Measurements from ENCODE around the gene PHETA1. TPM values are rescaled to one million over a fixed set of nuclear protein-coding genes. Genes with fewer than 3 reads are reported as not detected.

The PHETA1 gene
- total and polyA plus RNA-seq, 2 experiments from 2014 or later: 5.3 to 12.9 TPM

DNA sequence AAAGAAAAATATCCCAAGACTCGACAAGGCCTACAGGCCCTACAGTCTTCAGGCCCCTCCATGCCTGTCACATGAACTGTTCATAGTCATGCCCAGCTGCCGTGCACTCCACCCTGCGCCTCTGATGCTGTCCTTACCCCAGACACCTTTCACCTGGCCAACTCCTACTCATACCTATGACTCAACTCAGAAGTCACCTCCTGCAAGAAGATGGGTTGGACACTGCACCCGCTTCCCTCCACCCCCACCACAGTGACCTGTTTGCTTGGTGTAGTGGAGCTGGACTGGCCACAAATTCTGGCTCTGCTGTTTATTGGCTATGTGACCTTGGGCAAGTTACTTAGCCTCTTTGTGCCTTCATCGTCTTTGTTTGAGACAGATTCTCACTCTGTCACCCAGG lies 56.2 kb downstream of the PHETA1 start (continued):
- TF ChIP-seq, protein P1, sequence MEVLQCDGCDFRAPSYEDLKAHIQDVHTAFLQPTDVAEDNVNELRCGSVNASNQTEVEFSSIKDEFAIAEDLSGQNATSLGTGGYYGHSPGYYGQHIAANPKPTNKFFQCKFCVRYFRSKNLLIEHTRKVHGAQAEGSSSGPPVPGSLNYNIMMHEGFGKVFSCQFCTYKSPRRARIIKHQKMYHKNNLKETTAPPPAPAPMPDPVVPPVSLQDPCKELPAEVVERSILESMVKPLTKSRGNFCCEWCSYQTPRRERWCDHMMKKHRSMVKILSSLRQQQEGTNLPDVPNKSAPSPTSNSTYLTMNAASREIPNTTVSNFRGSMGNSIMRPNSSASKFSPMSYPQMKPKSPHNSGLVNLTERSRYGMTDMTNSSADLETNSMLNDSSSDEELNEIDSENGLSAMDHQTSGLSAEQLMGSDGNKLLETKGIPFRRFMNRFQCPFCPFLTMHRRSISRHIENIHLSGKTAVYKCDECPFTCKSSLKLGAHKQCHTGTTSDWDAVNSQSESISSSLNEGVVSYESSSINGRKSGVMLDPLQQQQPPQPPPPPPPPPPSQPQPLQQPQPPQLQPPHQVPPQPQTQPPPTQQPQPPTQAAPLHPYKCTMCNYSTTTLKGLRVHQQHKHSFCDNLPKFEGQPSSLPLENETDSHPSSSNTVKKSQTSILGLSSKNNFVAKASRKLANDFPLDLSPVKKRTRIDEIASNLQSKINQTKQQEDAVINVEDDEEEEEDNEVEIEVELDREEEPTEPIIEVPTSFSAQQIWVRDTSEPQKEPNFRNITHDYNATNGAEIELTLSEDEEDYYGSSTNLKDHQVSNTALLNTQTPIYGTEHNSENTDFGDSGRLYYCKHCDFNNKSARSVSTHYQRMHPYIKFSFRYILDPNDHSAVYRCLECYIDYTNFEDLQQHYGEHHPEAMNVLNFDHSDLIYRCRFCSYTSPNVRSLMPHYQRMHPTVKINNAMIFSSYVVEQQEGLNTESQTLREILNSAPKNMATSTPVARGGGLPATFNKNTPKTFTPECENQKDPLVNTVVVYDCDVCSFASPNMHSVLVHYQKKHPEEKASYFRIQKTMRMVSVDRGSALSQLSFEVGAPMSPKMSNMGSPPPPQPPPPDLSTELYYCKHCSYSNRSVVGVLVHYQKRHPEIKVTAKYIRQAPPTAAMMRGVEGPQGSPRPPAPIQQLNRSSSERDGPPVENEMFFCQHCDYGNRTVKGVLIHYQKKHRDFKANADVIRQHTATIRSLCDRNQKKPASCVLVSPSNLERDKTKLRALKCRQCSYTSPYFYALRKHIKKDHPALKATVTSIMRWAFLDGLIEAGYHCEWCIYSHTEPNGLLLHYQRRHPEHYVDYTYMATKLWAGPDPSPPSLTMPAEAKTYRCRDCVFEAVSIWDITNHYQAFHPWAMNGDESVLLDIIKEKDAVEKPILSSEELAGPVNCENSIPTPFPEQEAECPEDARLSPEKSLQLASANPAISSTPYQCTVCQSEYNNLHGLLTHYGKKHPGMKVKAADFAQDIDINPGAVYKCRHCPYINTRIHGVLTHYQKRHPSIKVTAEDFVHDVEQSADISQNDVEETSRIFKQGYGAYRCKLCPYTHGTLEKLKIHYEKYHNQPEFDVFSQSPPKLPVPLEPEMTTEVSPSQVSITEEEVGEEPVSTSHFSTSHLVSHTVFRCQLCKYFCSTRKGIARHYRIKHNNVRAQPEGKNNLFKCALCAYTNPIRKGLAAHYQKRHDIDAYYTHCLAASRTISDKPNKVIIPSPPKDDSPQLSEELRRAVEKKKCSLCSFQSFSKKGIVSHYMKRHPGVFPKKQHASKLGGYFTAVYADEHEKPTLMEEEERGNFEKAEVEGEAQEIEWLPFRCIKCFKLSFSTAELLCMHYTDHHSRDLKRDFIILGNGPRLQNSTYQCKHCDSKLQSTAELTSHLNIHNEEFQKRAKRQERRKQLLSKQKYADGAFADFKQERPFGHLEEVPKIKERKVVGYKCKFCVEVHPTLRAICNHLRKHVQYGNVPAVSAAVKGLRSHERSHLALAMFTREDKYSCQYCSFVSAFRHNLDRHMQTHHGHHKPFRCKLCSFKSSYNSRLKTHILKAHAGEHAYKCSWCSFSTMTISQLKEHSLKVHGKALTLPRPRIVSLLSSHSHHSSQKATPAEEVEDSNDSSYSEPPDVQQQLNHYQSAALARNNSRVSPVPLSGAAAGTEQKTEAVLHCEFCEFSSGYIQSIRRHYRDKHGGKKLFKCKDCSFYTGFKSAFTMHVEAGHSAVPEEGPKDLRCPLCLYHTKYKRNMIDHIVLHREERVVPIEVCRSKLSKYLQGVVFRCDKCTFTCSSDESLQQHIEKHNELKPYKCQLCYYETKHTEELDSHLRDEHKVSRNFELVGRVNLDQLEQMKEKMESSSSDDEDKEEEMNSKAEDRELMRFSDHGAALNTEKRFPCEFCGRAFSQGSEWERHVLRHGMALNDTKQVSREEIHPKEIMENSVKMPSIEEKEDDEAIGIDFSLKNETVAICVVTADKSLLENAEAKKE (CRISPR knock-in tag; IDR thresholded peaks at IDR 0.05): no peak

GRCh38 chr12:111312016-111312415 lies 56.9 kb downstream of the PHETA1 start:
- ATAC-seq (no peak), DNase-seq (ENCODE audit: low spot score) (no peak)
- no peaks in the 10 kb centered on the region for H4K20me1 ChIP-seq (replicated peaks; ENCODE audit: insufficient read depth)
- no peaks in the 10 kb centered on the region for H3F3A ChIP-seq (replicated peaks; ENCODE audit: low read depth)
- H3K27me3 ChIP-seq (ENCODE audit: insufficient read depth): no peaks in the 10 kb centered on the region
- H3K9me2 ChIP-seq (ENCODE audit: insufficient read depth): no peaks in the 10 kb centered on the region
- no peak overlapping the region for H3K4me3 ChIP-seq
- Mint-ChIP-seq H3K36me3 (ENCODE audit: low read depth) (peaks cover 7% of the 10 kb centered on the region; the same call in 2 of the 3 replicates), H3K4me1 (peaks cover 6% of the 10 kb centered on the region; the same call in 2 of the 3 replicates), H3K27ac (no peak overlapping the region; the same call in 1 of the 2 replicates), H3K9me3 (0 out of 3 replicates have a peak, but pooled peaks cover 4% of the 10 kb centered on the region), H3K27me3 (ENCODE audit: insufficient read depth, low read depth, poor library complexity) (peaks cover 13% of the 10 kb centered on the region), H3K4me3 (no peak overlapping the region)
- H3K36me3 ChIP-seq (ENCODE audit: insufficient read depth): no peaks in the 10 kb centered on the region
- no peaks in the 10 kb centered on the region for H3K4me1 ChIP-seq (ENCODE audit: insufficient read depth)
- H3K27ac ChIP-seq (ENCODE audit: low read depth): no peak overlapping the region
- no peaks in the 10 kb centered on the region for H3K79me2 ChIP-seq (replicated peaks; ENCODE audit: insufficient read depth)
- no peak overlapping the region for H2AFZ ChIP-seq
- H3K4me2 ChIP-seq: no peak overlapping the region
- TF ChIP-seq ZNF114 (CRISPR knock-in tag; IDR thresholded peaks at IDR 0.05): no peak
- no peak for TF ChIP-seq EZH2phosphoT487 (IDR thresholded peaks at IDR 0.05; ENCODE audit: unreplicated experiment)
- TF ChIP-seq EZH2 (IDR thresholded peaks at IDR 0.05; ENCODE audit: low read depth, unreplicated experiment): no peak
- TF ChIP-seq, protein P2, sequence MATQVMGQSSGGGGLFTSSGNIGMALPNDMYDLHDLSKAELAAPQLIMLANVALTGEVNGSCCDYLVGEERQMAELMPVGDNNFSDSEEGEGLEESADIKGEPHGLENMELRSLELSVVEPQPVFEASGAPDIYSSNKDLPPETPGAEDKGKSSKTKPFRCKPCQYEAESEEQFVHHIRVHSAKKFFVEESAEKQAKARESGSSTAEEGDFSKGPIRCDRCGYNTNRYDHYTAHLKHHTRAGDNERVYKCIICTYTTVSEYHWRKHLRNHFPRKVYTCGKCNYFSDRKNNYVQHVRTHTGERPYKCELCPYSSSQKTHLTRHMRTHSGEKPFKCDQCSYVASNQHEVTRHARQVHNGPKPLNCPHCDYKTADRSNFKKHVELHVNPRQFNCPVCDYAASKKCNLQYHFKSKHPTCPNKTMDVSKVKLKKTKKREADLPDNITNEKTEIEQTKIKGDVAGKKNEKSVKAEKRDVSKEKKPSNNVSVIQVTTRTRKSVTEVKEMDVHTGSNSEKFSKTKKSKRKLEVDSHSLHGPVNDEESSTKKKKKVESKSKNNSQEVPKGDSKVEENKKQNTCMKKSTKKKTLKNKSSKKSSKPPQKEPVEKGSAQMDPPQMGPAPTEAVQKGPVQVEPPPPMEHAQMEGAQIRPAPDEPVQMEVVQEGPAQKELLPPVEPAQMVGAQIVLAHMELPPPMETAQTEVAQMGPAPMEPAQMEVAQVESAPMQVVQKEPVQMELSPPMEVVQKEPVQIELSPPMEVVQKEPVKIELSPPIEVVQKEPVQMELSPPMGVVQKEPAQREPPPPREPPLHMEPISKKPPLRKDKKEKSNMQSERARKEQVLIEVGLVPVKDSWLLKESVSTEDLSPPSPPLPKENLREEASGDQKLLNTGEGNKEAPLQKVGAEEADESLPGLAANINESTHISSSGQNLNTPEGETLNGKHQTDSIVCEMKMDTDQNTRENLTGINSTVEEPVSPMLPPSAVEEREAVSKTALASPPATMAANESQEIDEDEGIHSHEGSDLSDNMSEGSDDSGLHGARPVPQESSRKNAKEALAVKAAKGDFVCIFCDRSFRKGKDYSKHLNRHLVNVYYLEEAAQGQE (IDR thresholded peaks at IDR 0.05; ENCODE audit: unreplicated experiment): no peak
- TF ChIP-seq POLR2AphosphoS5 (IDR thresholded peaks at IDR 0.05; ENCODE audit: low read depth): no peak
- TF ChIP-seq JUNB (IDR thresholded peaks at IDR 0.05; ENCODE audit: unreplicated experiment): no peak
- TF ChIP-seq CREB1 (CRISPR knock-in tag; IDR thresholded peaks at IDR 0.05; ENCODE audit: low read depth): no peak
- TF ChIP-seq, protein P3, sequence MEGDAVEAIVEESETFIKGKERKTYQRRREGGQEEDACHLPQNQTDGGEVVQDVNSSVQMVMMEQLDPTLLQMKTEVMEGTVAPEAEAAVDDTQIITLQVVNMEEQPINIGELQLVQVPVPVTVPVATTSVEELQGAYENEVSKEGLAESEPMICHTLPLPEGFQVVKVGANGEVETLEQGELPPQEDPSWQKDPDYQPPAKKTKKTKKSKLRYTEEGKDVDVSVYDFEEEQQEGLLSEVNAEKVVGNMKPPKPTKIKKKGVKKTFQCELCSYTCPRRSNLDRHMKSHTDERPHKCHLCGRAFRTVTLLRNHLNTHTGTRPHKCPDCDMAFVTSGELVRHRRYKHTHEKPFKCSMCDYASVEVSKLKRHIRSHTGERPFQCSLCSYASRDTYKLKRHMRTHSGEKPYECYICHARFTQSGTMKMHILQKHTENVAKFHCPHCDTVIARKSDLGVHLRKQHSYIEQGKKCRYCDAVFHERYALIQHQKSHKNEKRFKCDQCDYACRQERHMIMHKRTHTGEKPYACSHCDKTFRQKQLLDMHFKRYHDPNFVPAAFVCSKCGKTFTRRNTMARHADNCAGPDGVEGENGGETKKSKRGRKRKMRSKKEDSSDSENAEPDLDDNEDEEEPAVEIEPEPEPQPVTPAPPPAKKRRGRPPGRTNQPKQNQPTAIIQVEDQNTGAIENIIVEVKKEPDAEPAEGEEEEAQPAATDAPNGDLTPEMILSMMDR (conservative IDR thresholded peaks at IDR 0.05; ENCODE audit: low read depth in 2 of 2): no peak
- TF ChIP-seq STAT1 (IDR thresholded peaks at IDR 0.05; ENCODE audit: unreplicated experiment): no peak
- TF ChIP-seq, protein P4, sequence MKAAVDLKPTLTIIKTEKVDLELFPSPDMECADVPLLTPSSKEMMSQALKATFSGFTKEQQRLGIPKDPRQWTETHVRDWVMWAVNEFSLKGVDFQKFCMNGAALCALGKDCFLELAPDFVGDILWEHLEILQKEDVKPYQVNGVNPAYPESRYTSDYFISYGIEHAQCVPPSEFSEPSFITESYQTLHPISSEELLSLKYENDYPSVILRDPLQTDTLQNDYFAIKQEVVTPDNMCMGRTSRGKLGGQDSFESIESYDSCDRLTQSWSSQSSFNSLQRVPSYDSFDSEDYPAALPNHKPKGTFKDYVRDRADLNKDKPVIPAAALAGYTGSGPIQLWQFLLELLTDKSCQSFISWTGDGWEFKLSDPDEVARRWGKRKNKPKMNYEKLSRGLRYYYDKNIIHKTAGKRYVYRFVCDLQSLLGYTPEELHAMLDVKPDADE (IDR thresholded peaks at IDR 0.05): no peak
- TF ChIP-seq ZNF331 (CRISPR knock-in tag; IDR thresholded peaks at IDR 0.05; ENCODE audit: low read depth): no peak
- TF ChIP-seq NANOG (IDR thresholded peaks at IDR 0.05; ENCODE audit: borderline replicate concordance): no peak

Measured in GM23338 (cell line).